ENCODE measurements around the gene MEF2B. TPM values are rescaled to one million over a fixed set of nuclear protein-coding genes. Genes with fewer than 3 reads are reported as not detected.

Gene MEF2B
- total and polyA plus RNA-seq, 7 experiments from 2014 or later = 0.27 to 6.4 (median 4.0) TPM; not detected in 1

DNA sequence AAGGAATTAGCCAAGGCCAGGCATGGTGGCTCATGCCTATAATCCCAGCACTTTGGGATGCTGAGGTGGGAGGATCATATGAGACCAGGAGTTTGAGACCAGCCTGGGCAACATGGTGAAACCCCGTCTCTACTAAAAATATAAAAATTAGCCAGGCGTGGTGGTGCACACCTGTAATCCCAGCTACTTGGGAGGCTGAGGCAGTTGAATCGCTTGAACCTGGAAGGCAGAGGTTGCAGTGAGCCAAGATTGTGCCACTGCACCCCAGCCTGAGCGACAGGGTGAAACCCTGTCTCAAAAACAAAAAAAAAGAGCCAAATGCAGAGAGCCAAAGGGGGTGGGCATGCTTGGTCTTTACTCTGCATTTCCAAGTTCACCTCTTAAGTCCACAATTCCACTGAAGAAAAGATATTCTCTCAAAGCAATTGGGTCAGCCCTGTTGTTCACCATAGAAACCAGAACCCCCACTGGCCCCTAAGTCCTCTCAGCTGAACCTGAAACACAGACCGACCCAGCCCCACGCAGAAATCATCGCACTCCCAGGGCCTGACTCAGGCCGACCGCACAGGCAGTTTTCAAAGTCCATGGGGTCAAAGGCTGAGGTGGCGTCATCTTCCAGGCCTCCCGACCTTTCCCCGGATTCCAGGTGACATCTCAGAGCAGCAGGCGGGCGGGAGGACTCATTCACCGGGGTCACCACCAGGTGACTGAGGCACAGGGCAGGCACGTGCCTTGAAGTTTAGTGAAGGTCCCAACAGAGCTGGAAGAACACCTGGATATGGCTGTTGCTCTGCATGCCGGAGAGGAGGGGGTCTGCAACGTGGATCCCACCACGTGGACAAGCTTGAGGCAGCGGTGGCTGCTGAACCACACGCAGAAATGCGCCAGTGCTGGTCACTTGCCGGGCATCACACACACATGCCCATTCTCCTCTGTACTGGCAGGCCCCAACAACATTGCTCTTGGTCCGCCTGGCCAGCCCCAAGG lies 73.1 kb downstream of the MEF2B start:
- ChIA-PET POLR2A (no interaction called here), CTCF (interaction anchor here (0.6 kb wide), 1 partner anchor 13 kb away, joined by 3 read pairs; no protein-coding TSS in a partner anchor)
- Histone ChIP-seq H3K4me3 (ENCODE audit: low read length) (no peak overlapping the region), H3K27me3 (ENCODE audit: control insufficient read depth in 2 of 2, insufficient read depth in 2 of 2, low read length in 2 of 2) (no peaks in the 10 kb centered on the region), H3K9me3 (ENCODE audit: control insufficient read depth in 2 of 3, low read length in 3 of 3) (no peaks in the 10 kb centered on the region), H3K27ac (ENCODE audit: low read depth, low read length) (no peak overlapping the region), H3K36me3 (ENCODE audit: control insufficient read depth in 2 of 3, insufficient read depth in 3 of 3, low read length in 3 of 3) (peaks cover 0 to 50% (median 0%) of the 10 kb centered on the region in 3 experiments), H3K4me1 (ENCODE audit: control insufficient read depth in 2 of 2, insufficient read depth in 2 of 2, low read length in 2 of 2) (no peaks in the 10 kb centered on the region)
- Mint-ChIP-seq H3K36me3 (peaks cover 0 to 14% (median 0%) of the 10 kb centered on the region in 5 donors), H3K4me1 (peaks cover 0 to 2% (median 0%) of the 10 kb centered on the region in 7 donors), H3K4me3 (no peak overlapping the region), H3K27ac (no peak overlapping the region), H3K27me3 (no peaks in the 10 kb centered on the region), H3K9me3 (no peaks in the 10 kb centered on the region)
- DNase-seq (no peak), ATAC-seq (no peak)
- intact Hi-C loops (cut with micrococcal nuclease) = no loop called here

GRCh38 chr19:19095691-19096090 lies 74.4 kb downstream of the MEF2B start:
- Histone ChIP-seq H3K27me3 (ENCODE audit: control insufficient read depth in 2 of 2, insufficient read depth in 2 of 2, low read length in 2 of 2) (no peaks in the 10 kb centered on the region), H3K4me3 (ENCODE audit: low read length) (no peak overlapping the region), H3K9me3 (ENCODE audit: control insufficient read depth in 2 of 3, low read length in 3 of 3) (no peaks in the 10 kb centered on the region), H3K4me1 (ENCODE audit: control insufficient read depth in 2 of 2, insufficient read depth in 2 of 2, low read length in 2 of 2) (no peaks in the 10 kb centered on the region), H3K36me3 (ENCODE audit: control insufficient read depth in 2 of 3, insufficient read depth in 3 of 3, low read length in 3 of 3) (peaks cover 0 to 42% (median 0%) of the 10 kb centered on the region in 3 experiments), H3K27ac (ENCODE audit: low read depth, low read length) (no peak overlapping the region)
- Mint-ChIP-seq H3K27ac (no peak overlapping the region), H3K4me3 (no peak overlapping the region), H3K9me3 (no peaks in the 10 kb centered on the region), H3K27me3 (no peaks in the 10 kb centered on the region), H3K4me1 (peaks cover 0 to 4% (median 0%) of the 10 kb centered on the region in 7 donors), H3K36me3 (peaks cover 0 to 14% (median 0%) of the 10 kb centered on the region in 5 donors)
- intact Hi-C loops (cut with micrococcal nuclease) = no loop called here
- CTCF ChIA-PET = no interaction called here
- ATAC-seq (no peak), DNase-seq (no peak)
- POLR2A ChIA-PET = no interaction called here

Other genes starting within 250 kb of the MEF2B start
- gene HOMER3, start 229.0 kb downstream of the MEF2B start, total RNA-seq = 10 to 100 TPM in 1 of 5 experiments, 1 to 10 TPM in 1, under 1 TPM in 2, not detected in 1; 0.53 to 16.3 (median 1.4) TPM
- gene HOMER3, start 229.0 kb downstream of the MEF2B start, polyA plus RNA-seq = not detected
- gene SUGP2, start 136.7 kb downstream of the MEF2B start, total RNA-seq = 100 to 1,000 TPM; 116 to 145 (median 129) TPM
- 10 to 100 TPM in 1 of 2 donors, 1 to 10 TPM in 1; 9.3 to 15.0 TPM for gene SUGP2, start 136.7 kb downstream of the MEF2B start, polyA plus RNA-seq
- 10 to 100 TPM; 14.0 to 32.6 (median 15.0) TPM for gene ARMC6, start 136.7 kb downstream of the MEF2B start, total RNA-seq
- gene ARMC6, start 136.7 kb downstream of the MEF2B start, polyA plus RNA-seq = 10 to 100 TPM; 33.1 to 41.9 TPM
- 10 to 100 TPM; 19.0 to 36.1 (median 21.6) TPM for gene SLC25A42, start 106.3 kb downstream of the MEF2B start, total RNA-seq
- 10 to 100 TPM in 1 of 2 donors, 1 to 10 TPM in 1; 8.2 to 19.6 TPM for gene SLC25A42, start 106.3 kb downstream of the MEF2B start, polyA plus RNA-seq
- 10 to 100 TPM; 15.8 to 32.7 (median 23.5) TPM for gene TMEM161A, start 31.8 kb downstream of the MEF2B start, total RNA-seq
- 10 to 100 TPM; 17.2 to 29.5 TPM for gene TMEM161A, start 31.8 kb downstream of the MEF2B start, polyA plus RNA-seq
- gene BORCS8, start 21.9 kb upstream of the MEF2B start, total RNA-seq = 10 to 100 TPM; 22.6 to 48.2 (median 42.7) TPM
- gene BORCS8, start 21.9 kb upstream of the MEF2B start, polyA plus RNA-seq = 10 to 100 TPM; 21.9 to 23.0 TPM
- 100 to 1,000 TPM in 1 of 5 experiments, 10 to 100 TPM in 4; 60.8 to 114 (median 74.9) TPM for gene RFXANK, start 22.0 kb upstream of the MEF2B start, total RNA-seq
- 10 to 100 TPM; 81.6 to 90.1 TPM for gene RFXANK, start 22.0 kb upstream of the MEF2B start, polyA plus RNA-seq
- 10 to 100 TPM; 13.8 to 33.4 (median 28.7) TPM for gene NR2C2AP, start 33.2 kb upstream of the MEF2B start, total RNA-seq
- gene NR2C2AP, start 33.2 kb upstream of the MEF2B start, polyA plus RNA-seq = 10 to 100 TPM; 25.7 to 37.7 TPM
- under 1 TPM in 2 of 5 experiments, not detected in 3; 0.05 to 0.08 TPM for gene NCAN, start 41.7 kb upstream of the MEF2B start, total RNA-seq
- not detected for gene NCAN, start 41.7 kb upstream of the MEF2B start, polyA plus RNA-seq
- gene TM6SF2, start 103.0 kb upstream of the MEF2B start, total RNA-seq = under 1 TPM in 1 of 5 experiments, not detected in 4; 0.81 TPM
- gene TM6SF2, start 103.0 kb upstream of the MEF2B start, polyA plus RNA-seq = not detected
- 10 to 100 TPM; 59.7 to 96.6 (median 77.5) TPM for gene SUGP1, start 150.2 kb upstream of the MEF2B start, total RNA-seq
- 10 to 100 TPM; 36.0 to 40.8 TPM for gene SUGP1, start 150.2 kb upstream of the MEF2B start, polyA plus RNA-seq
- 100 to 1,000 TPM in 4 of 5 experiments, 10 to 100 TPM in 1; 93.7 to 170 (median 136) TPM for gene MAU2, start 150.6 kb upstream of the MEF2B start, total RNA-seq
- gene MAU2, start 150.6 kb upstream of the MEF2B start, polyA plus RNA-seq = 10 to 100 TPM; 16.5 to 29.3 TPM
- gene GATAD2A, start 235.4 kb upstream of the MEF2B start, total RNA-seq = 100 to 1,000 TPM in 4 of 5 experiments, 10 to 100 TPM in 1; 97.9 to 123 (median 116) TPM
- 10 to 100 TPM; 11.3 to 25.7 TPM for gene GATAD2A, start 235.4 kb upstream of the MEF2B start, polyA plus RNA-seq

All from naive thymus-derived CD4-positive, alpha-beta T cell (primary cell).